Measurements from ENCODE around the gene ADAM12.

The ADAM12 gene

GRCh38 chr10:125995726-125996304 is 392.5 kb downstream of the ADAM12 start:
- no peak for TF ChIP-seq CTCF (IDR thresholded peaks at IDR 0.05; ENCODE audit: low read depth, low read length)
- H3K4me3 ChIP-seq (ENCODE audit: low read depth, low read length) = no peak overlapping the region

GRCh38 chr10:125994601-125995000 is 393.7 kb downstream of the ADAM12 start:
- H3K4me3 ChIP-seq (ENCODE audit: low read depth, low read length) = no peak overlapping the region
- no peak for TF ChIP-seq CTCF (IDR thresholded peaks at IDR 0.05; ENCODE audit: low read depth, low read length)

- H3K4me3 ChIP-seq (ENCODE audit: low read depth, low read length) = no peak overlapping the region
- no peak for TF ChIP-seq CTCF (IDR thresholded peaks at IDR 0.05; ENCODE audit: low read depth, low read length)
Measured at GRCh38 chr10:125992254-125992653, 396.0 kb downstream of the ADAM12 start.

- no peak for TF ChIP-seq CTCF (IDR thresholded peaks at IDR 0.05; ENCODE audit: low read depth, low read length)
- no peak overlapping the region for H3K4me3 ChIP-seq (ENCODE audit: low read depth, low read length)
Measured at GRCh38 chr10:125991392-125991791, 396.9 kb downstream of the ADAM12 start.

- no peak overlapping the region for H3K4me3 ChIP-seq (ENCODE audit: low read depth, low read length)
- TF ChIP-seq CTCF (IDR thresholded peaks at IDR 0.05; ENCODE audit: low read depth, low read length) = no peak
Measured at GRCh38 chr10:125990974-125991373, 397.3 kb downstream of the ADAM12 start.

GRCh38 chr10:125989791-125990190 is 398.5 kb downstream of the ADAM12 start:
- no peak overlapping the region for H3K4me3 ChIP-seq (ENCODE audit: low read depth, low read length)
- TF ChIP-seq CTCF (IDR thresholded peaks at IDR 0.05; ENCODE audit: low read depth, low read length) = no peak

- TF ChIP-seq CTCF (IDR thresholded peaks at IDR 0.05; ENCODE audit: low read depth, low read length) = no peak
Measured at GRCh38 chr10:125985557-125986240, 402.6 kb downstream of the ADAM12 start.

More at GRCh38 chr10:125985557-125986240, 402.6 kb downstream of the ADAM12 start:
- H3K4me3 ChIP-seq (ENCODE audit: low read depth, low read length) = no peak overlapping the region
